Spleen (tissue), 7 donors: ENCODE data around the gene PZP.

Source experiments
- POLR2A ChIP-seq, 3 donors: fragments of 450-650 bp; IDR thresholded peaks; one replicate each; pipeline ENCODE4 v1.5.1; 2017; ENCODE audit warnings: antibody characterized with exemption in 3 of 3, mild to moderate bottlenecking in 1 of 3
- TF ChIP-seq, protein P1 (sequence below), 11 experiments: fragments of 200-600 bp in 7 of 11; fragments of 450-650 bp in 4 of 11; sonication (generic) in 4 of 11; IDR thresholded peaks in 8 of 11; conservative IDR thresholded peaks in 3 of 11; 1 replicate in 7 of 11; 2 replicates in 4 of 11; pipeline versions ENCODE4 v1.4.0 to v1.8.0; 2016 to 2021; ENCODE audit warnings: antibody characterized with exemption in 11 of 11, inconsistent platforms in 4 of 11, mild to moderate bottlenecking in 1 of 11
- donor health status: DM: no; HTN: no; CAD: no; lungs with moderate emphysema.
- donor health status: DM: no; HTN: no; CAD: no.
- donor health status: DM: no; HTN: no; CAD: no.

DNA sequence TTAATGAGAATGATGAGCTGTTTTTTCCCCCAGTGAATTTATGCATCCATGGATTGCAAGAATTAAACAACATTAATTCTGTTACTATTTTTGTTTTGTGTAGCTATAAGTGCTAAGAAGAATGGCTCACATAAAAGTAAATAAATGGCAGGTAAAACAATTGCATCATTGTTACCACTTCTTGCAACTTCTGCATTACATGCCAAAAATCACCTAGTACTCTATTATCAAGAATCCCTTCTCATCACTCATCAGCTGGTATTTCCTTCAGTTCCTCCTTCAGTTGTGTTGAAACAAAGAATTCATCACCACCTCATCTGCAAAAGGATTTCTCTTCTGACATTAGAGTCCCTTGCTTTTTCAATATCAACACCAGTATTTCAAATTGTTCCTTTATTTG, 93.2 kb downstream of the PZP start:
- no peak for TF ChIP-seq POLR2A (IDR thresholded peaks at IDR 0.05)
- TF ChIP-seq, protein P1, sequence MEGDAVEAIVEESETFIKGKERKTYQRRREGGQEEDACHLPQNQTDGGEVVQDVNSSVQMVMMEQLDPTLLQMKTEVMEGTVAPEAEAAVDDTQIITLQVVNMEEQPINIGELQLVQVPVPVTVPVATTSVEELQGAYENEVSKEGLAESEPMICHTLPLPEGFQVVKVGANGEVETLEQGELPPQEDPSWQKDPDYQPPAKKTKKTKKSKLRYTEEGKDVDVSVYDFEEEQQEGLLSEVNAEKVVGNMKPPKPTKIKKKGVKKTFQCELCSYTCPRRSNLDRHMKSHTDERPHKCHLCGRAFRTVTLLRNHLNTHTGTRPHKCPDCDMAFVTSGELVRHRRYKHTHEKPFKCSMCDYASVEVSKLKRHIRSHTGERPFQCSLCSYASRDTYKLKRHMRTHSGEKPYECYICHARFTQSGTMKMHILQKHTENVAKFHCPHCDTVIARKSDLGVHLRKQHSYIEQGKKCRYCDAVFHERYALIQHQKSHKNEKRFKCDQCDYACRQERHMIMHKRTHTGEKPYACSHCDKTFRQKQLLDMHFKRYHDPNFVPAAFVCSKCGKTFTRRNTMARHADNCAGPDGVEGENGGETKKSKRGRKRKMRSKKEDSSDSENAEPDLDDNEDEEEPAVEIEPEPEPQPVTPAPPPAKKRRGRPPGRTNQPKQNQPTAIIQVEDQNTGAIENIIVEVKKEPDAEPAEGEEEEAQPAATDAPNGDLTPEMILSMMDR (IDR thresholded peaks at IDR 0.05 in 8 of 11, conservative IDR thresholded peaks at IDR 0.05 in 3 of 11) = no peak
